Muscle layer of duodenum (tissue), 2 donors: ENCODE data around the gene PRKAG2.

Experiments used
- H3K27ac ChIP-seq: one replicate; pipeline ENCODE4 v1.7.0; 2013; ENCODE audit warnings: mild to moderate bottlenecking, low read length
- H3K27me3 ChIP-seq: one replicate; pipeline ENCODE4 v1.7.0; 2013; ENCODE audit warnings: low read depth, mild to moderate bottlenecking, control low read depth, low read length
- H3K36me3 ChIP-seq, 2 donors: one replicate each; pipeline ENCODE4 v1.7.0; 2013; ENCODE audit warnings: low read length in 2 of 2, control low read depth in 1 of 2, mild to moderate bottlenecking in 1 of 2; ENCODE audit not compliant: insufficient read depth in 2 of 2, control insufficient read depth in 1 of 2
- H3K4me1 ChIP-seq, 2 donors: one replicate each; pipeline ENCODE4 v1.7.0; 2013; ENCODE audit warnings: low read length in 2 of 2, mild to moderate bottlenecking in 2 of 2, control low read depth in 1 of 2, moderate library complexity in 1 of 2; ENCODE audit not compliant: insufficient read depth in 2 of 2, control insufficient read depth in 1 of 2
- H3K4me3 ChIP-seq, 2 donors: one replicate each; pipeline ENCODE4 v1.7.0; 2013; ENCODE audit warnings: low read length in 2 of 2, low read depth in 1 of 2, mild to moderate bottlenecking in 1 of 2
- H3K9me3 ChIP-seq, 2 donors: one replicate each; pipeline ENCODE4 v1.7.0; 2013; ENCODE audit warnings: low read length in 2 of 2, control low read depth in 1 of 2, mild to moderate bottlenecking in 1 of 2; ENCODE audit not compliant: control insufficient read depth in 1 of 2
- donor health status: healthy.

The PRKAG2 gene

GRCh38 chr7:151560243-151560642, 316.7 kb downstream of the PRKAG2 start:
- Histone ChIP-seq H3K4me1 (no peaks in the 10 kb centered on the region), H3K4me3 (no peak overlapping the region), H3K9me3 (no peaks in the 10 kb centered on the region), H3K27ac (no peak overlapping the region), H3K36me3 (peaks cover 31 to 52% of the 10 kb centered on the region in 2 donors), H3K27me3 (no peaks in the 10 kb centered on the region)

GRCh38 chr7:151559557-151560183, 317.2 kb downstream of the PRKAG2 start:
- no peak overlapping the region for H3K4me3 ChIP-seq

GRCh38 chr7:151558575-151558974, 318.3 kb downstream of the PRKAG2 start:
- Histone ChIP-seq H3K36me3 (peaks cover 22 to 41% of the 10 kb centered on the region in 2 donors), H3K4me3 (no peak overlapping the region), H3K9me3 (no peaks in the 10 kb centered on the region), H3K27me3 (no peaks in the 10 kb centered on the region), H3K4me1 (no peaks in the 10 kb centered on the region), H3K27ac (no peak overlapping the region)

More at GRCh38 chr7:151559557-151560183, 317.2 kb downstream of the PRKAG2 start:
- H3K36me3 ChIP-seq: peaks cover 29 to 49% of the 10 kb centered on the region in 2 donors
- no peak overlapping the region for H3K27ac ChIP-seq
- H3K27me3 ChIP-seq: no peaks in the 10 kb centered on the region
- H3K9me3 ChIP-seq: no peaks in the 10 kb centered on the region
- H3K4me1 ChIP-seq: no peaks in the 10 kb centered on the region

GRCh38 chr7:151556592-151556991, 320.3 kb downstream of the PRKAG2 start:
- Histone ChIP-seq H3K9me3 (no peaks in the 10 kb centered on the region), H3K27ac (no peak overlapping the region), H3K36me3 (peaks cover 18 to 38% of the 10 kb centered on the region in 2 donors), H3K4me1 (no peaks in the 10 kb centered on the region), H3K27me3 (no peaks in the 10 kb centered on the region), H3K4me3 (no peak overlapping the region)

GRCh38 chr7:151553356-151553755, 323.6 kb downstream of the PRKAG2 start:
- no peak overlapping the region for H3K27ac ChIP-seq
- no peak overlapping the region for H3K4me3 ChIP-seq

GRCh38 chr7:151552352-151553028, 324.4 kb downstream of the PRKAG2 start:
- Histone ChIP-seq H3K9me3 (no peaks in the 10 kb centered on the region), H3K4me1 (no peaks in the 10 kb centered on the region), H3K36me3 (peaks cover 0 to 6% of the 10 kb centered on the region in 2 donors), H3K4me3 (no peak overlapping the region), H3K27me3 (no peaks in the 10 kb centered on the region), H3K27ac (no peak overlapping the region)

More at GRCh38 chr7:151553356-151553755, 323.6 kb downstream of the PRKAG2 start:
- Histone ChIP-seq H3K4me1 (no peaks in the 10 kb centered on the region), H3K27me3 (no peaks in the 10 kb centered on the region), H3K9me3 (no peaks in the 10 kb centered on the region), H3K36me3 (peaks cover 0 to 12% of the 10 kb centered on the region in 2 donors)

- peaks cover 0 to 3% of the 10 kb centered on the region in 2 donors for H3K36me3 ChIP-seq
- no peak overlapping the region for H3K4me3 ChIP-seq
- H3K27me3 ChIP-seq: no peaks in the 10 kb centered on the region
- no peaks in the 10 kb centered on the region for H3K4me1 ChIP-seq
- H3K27ac ChIP-seq: no peak overlapping the region
- H3K9me3 ChIP-seq: no peaks in the 10 kb centered on the region
Measured at GRCh38 chr7:151551820-151552219, 325.1 kb downstream of the PRKAG2 start.

- Histone ChIP-seq H3K9me3 (no peaks in the 10 kb centered on the region), H3K36me3 (no peaks in the 10 kb centered on the region), H3K4me3 (no peak overlapping the region), H3K27me3 (no peaks in the 10 kb centered on the region), H3K4me1 (no peaks in the 10 kb centered on the region), H3K27ac (no peak overlapping the region)
Measured at GRCh38 chr7:151550656-151551286, 326.1 kb downstream of the PRKAG2 start.

GRCh38 chr7:151549644-151550043, 327.3 kb downstream of the PRKAG2 start:
- Histone ChIP-seq H3K4me1 (no peaks in the 10 kb centered on the region), H3K27ac (no peak overlapping the region), H3K4me3 (no peak overlapping the region), H3K36me3 (no peaks in the 10 kb centered on the region), H3K9me3 (no peaks in the 10 kb centered on the region), H3K27me3 (no peaks in the 10 kb centered on the region)

- Histone ChIP-seq H3K4me3 (no peak overlapping the region), H3K27me3 (no peaks in the 10 kb centered on the region), H3K4me1 (no peaks in the 10 kb centered on the region), H3K36me3 (no peaks in the 10 kb centered on the region), H3K9me3 (no peaks in the 10 kb centered on the region), H3K27ac (no peak overlapping the region)
Measured at GRCh38 chr7:151549083-151549482, 327.8 kb downstream of the PRKAG2 start.

- Histone ChIP-seq H3K4me3 (no peak overlapping the region), H3K27ac (no peak overlapping the region), H3K4me1 (peaks cover 0 to 5% of the 10 kb centered on the region in 2 donors), H3K36me3 (no peaks in the 10 kb centered on the region), H3K27me3 (no peaks in the 10 kb centered on the region), H3K9me3 (no peaks in the 10 kb centered on the region)
Measured at GRCh38 chr7:151544183-151544582, 332.7 kb downstream of the PRKAG2 start.
